HFF-Myc (cell line): ENCODE measurements around the gene A1BG.

ENCODE experiments used
- DNase-seq: peaks from one replicate; pipeline ENCODE4 v3.0.0-alpha.2; 2011; ENCODE audit warnings: low read depth; ENCODE audit errors: extremely low read depth
- H3K4me3 ChIP-seq: replicated peaks from 2 replicates; pipeline ENCODE4 v1.5.1; 2011; ENCODE audit warnings: low read depth, mild to moderate bottlenecking, control low read depth, low read length
- CTCF ChIP-seq: IDR thresholded peaks from 2 replicates; pipeline ENCODE4 v1.5.1; 2012; ENCODE audit warnings: mild to moderate bottlenecking, low read depth, low read length, control low read depth; ENCODE audit errors: missing control alignments

A1BG gene

DNA sequence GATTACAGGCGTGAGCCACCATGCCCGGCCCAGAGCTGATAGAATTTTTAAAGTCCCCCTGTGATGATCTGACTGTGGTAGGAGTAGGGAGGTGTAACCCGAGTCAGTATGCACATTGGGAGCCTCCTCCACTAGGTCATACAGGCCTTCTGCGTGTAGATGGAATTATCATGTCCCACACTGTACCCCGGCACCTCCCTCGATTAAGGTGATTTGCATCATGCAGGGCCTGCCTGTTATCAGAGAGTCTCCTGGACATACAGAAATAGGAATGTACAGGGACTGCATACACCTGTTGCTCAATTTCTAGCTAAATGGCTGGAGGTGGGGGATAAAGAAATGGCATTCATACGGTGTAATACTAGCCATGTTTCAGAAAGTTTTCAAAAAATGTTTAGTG lies 49.0 kb downstream of the A1BG start:
- H3K4me3 ChIP-seq: no peak overlapping the region
- DNase-seq: no peak
- no peak for TF ChIP-seq CTCF

- no peak overlapping the region for H3K4me3 ChIP-seq
- DNase-seq: no peak
- no peak for TF ChIP-seq CTCF
Measured at GRCh38 chr19:58300620-58301019, 52.7 kb downstream of the A1BG start.

DNA sequence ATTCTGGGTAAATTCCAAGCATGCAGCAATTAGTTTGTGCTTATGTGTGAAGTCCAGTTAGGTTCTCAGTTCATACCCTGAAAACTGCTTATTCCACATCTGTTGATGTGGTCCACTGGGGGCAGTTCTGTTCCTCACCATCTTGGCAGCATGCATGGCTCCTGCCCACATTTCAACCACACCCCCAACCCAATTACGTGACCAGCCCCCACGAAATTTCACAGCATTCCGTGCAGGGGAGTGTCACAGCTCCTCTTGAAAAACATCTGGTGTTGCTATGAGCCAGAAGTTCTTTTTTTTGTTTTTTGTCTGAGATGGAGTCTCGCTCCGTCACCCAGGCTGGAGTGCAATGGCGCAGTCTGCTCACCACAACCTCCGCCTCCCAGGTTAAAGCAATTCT lies 57.2 kb downstream of the A1BG start:
- TF ChIP-seq CTCF: no peak
- no peak overlapping the region for H3K4me3 ChIP-seq
- no peak for DNase-seq
